SK-N-SH (cell line): Measurements from ENCODE around the gene RAPGEF6. TPM values are rescaled to one million over a fixed set of nuclear protein-coding genes. Genes with fewer than 3 reads are reported as not detected.

ENCODE experiments used
- CTCF ChIA-PET: fragments of 300-600, 350-600 bp; formaldehyde crosslinking; extraction: SDS; loops from one replicate; lab custom pipeline; 2021; lab: Yijun Ruan, JAX
- POLR2A ChIA-PET: fragments of 350-600 bp; sonication (Branson Sonifier 250); formaldehyde crosslinking; extraction: SDS; loops from one replicate; lab custom pipeline; 2020; ENCODE audit warnings: antibody characterized with exemption, inconsistent platforms; lab: Yijun Ruan, JAX
- DNase-seq: peaks from one replicate; pipeline ENCODE4 v3.0.0; 2012
- H2AFZ ChIP-seq: fragments of 200-600 bp; sonication (generic); 2 replicates; pipeline ENCODE4 v1.8.1; 2016; ENCODE audit warnings: antibody characterized with exemption, mild to moderate bottlenecking, low read depth
- H3F3A ChIP-seq: fragments of 200-600 bp; sonication (generic); replicated peaks from 2 replicates; pipeline ENCODE3; 2016; ENCODE audit warnings: antibody characterized with exemption, mild to moderate bottlenecking; ENCODE audit not compliant: insufficient read depth
- H3K27ac ChIP-seq, 2 experiments: fragments of 200-500 bp in 1 of 2; fragments of 200-600 bp in 1 of 2; sonication (Bioruptor generic) in 1 of 2; sonication (generic), shearing (Covaris generic) in 1 of 2; 2 replicates each; pipeline versions ENCODE4 v1.5.1 to v1.6.1; 2014 to 2016; ENCODE audit warnings: low read depth in 2 of 2, inconsistent platforms in 1 of 2, low read length in 1 of 2, mild to moderate bottlenecking in 1 of 2, mixed read lengths in 1 of 2
- H3K27me3 ChIP-seq: fragments of 200-600 bp; sonication (generic), shearing (Covaris generic); 2 replicates; pipeline ENCODE4 v1.6.1; 2016; ENCODE audit warnings: mixed run types; ENCODE audit not compliant: insufficient read depth
- H3K36me3 ChIP-seq, 2 experiments: fragments of 200-500 bp in 1 of 2; fragments of 200-600 bp in 1 of 2; sonication (Bioruptor generic) in 1 of 2; sonication (generic) in 1 of 2; replicated peaks in 1 of 2; 2 replicates each; pipeline versions ENCODE3 to v1.5.1; 2014 to 2016; ENCODE audit warnings: low read length in 1 of 2, mild to moderate bottlenecking in 1 of 2; ENCODE audit not compliant: insufficient read depth in 2 of 2, control insufficient read depth in 1 of 2
- H3K4me1 ChIP-seq, 2 experiments: fragments of 200-500 bp in 1 of 2; fragments of 200-600 bp in 1 of 2; sonication (Bioruptor generic) in 1 of 2; sonication (generic), shearing (Covaris generic) in 1 of 2; 2 replicates each; pipeline versions ENCODE4 v1.5.1 to v1.6.1; 2014 to 2016; ENCODE audit warnings: low read depth in 1 of 2, low read length in 1 of 2, mixed run types in 1 of 2; ENCODE audit not compliant: insufficient read depth in 2 of 2, control insufficient read depth in 1 of 2
- H3K4me2 ChIP-seq: fragments of 200-600 bp; sonication (generic), shearing (Covaris generic); 2 replicates; pipeline ENCODE4 v1.6.1; 2017; ENCODE audit warnings: mixed run types
- H3K4me3 ChIP-seq, 2 experiments: fragments of 200-500 bp in 1 of 2; fragments of 200-600 bp in 1 of 2; sonication (Bioruptor generic) in 1 of 2; sonication (generic), shearing (Covaris generic) in 1 of 2; 2 replicates each; pipeline versions ENCODE4 v1.5.1 to v1.8.1; 2014 to 2016; ENCODE audit warnings: low read depth in 2 of 2, inconsistent platforms in 1 of 2, low read length in 1 of 2, mild to moderate bottlenecking in 1 of 2, mixed read lengths in 1 of 2, moderate library complexity in 1 of 2
- H3K79me2 ChIP-seq: fragments of 200-600 bp; sonication (generic); 2 replicates; pipeline ENCODE4 v1.8.1; 2017; ENCODE audit warnings: mild to moderate bottlenecking; ENCODE audit not compliant: insufficient read depth
- H3K9ac ChIP-seq: fragments of 200-600 bp; sonication (generic); 2 replicates; pipeline ENCODE4 v1.6.1; 2017; ENCODE audit warnings: mixed run types
- H3K9me2 ChIP-seq: fragments of 200-600 bp; sonication (generic); 2 replicates; pipeline ENCODE4 v1.6.1; 2017; ENCODE audit warnings: mixed run types
- H3K9me3 ChIP-seq: fragments of 200-600 bp; sonication (generic); 2 replicates; pipeline ENCODE4 v1.6.1; 2017; ENCODE audit warnings: mixed run types, mild to moderate bottlenecking, moderate library complexity
- H4K20me1 ChIP-seq: fragments of 200-600 bp; sonication (generic); 2 replicates; pipeline ENCODE4 v1.6.1; 2017; ENCODE audit warnings: mild to moderate bottlenecking, mixed run types; ENCODE audit not compliant: insufficient read depth
- CHD2 ChIP-seq: fragments of 150-350 bp; IDR thresholded peaks from 2 replicates; pipeline ENCODE4 v1.6.1; 2018; ENCODE audit warnings: low read length; ENCODE audit not compliant: partially characterized antibody
- ELF1 ChIP-seq: IDR thresholded peaks from 2 replicates; pipeline ENCODE4 v1.4.0; 2012
- EZH2phosphoT487 ChIP-seq: fragments of 200-600 bp; sonication (generic); IDR thresholded peaks from 2 replicates; pipeline ENCODE4 v1.6.1; 2017; ENCODE audit warnings: low read depth, mixed run types, mild to moderate bottlenecking, antibody characterized with exemption, moderate library complexity, borderline replicate concordance
- FOSL2 ChIP-seq: IDR thresholded peaks from 2 replicates; pipeline ENCODE4 v1.4.0; 2012; ENCODE audit warnings: low read depth, mild to moderate bottlenecking, moderate library complexity, borderline replicate concordance
- FOXJ3 ChIP-seq: sonication (generic); formaldehyde crosslinking; IDR thresholded peaks from 2 replicates; pipeline ENCODE4 v1.5.1; 2020; ENCODE audit warnings: mild to moderate bottlenecking, missing genetic modification reagents
- GATA2 ChIP-seq: sonication (generic); formaldehyde crosslinking; IDR thresholded peaks from 2 replicates; pipeline ENCODE4 v1.5.0; 2020; ENCODE audit warnings: mild to moderate bottlenecking, missing genetic modification reagents
- MEF2A ChIP-seq: IDR thresholded peaks from 2 replicates; pipeline ENCODE4 v1.4.0; 2012; ENCODE audit warnings: low read depth, borderline replicate concordance
- NRF1 ChIP-seq: IDR thresholded peaks from 2 replicates; pipeline ENCODE4 v1.6.1; 2012; ENCODE audit warnings: low read depth, mild to moderate bottlenecking, low read length
- RFX5 ChIP-seq: IDR thresholded peaks from 2 replicates; pipeline ENCODE4 v1.6.1; 2012; ENCODE audit warnings: mild to moderate bottlenecking, improper control_type of control experiment, low read length
- RXRA ChIP-seq: IDR thresholded peaks from 2 replicates; pipeline ENCODE4 v1.4.0; 2012; ENCODE audit warnings: low read depth, mild to moderate bottlenecking, borderline replicate concordance
- TCF12 ChIP-seq: IDR thresholded peaks from 2 replicates; pipeline ENCODE4 v1.4.0; 2012
- TEAD4 ChIP-seq: IDR thresholded peaks from 2 replicates; pipeline ENCODE4 v1.4.0; 2012; ENCODE audit warnings: mild to moderate bottlenecking, borderline replicate concordance; ENCODE audit not compliant: insufficient read depth
- USF2 ChIP-seq: fragments of 150-350 bp; IDR thresholded peaks from 2 replicates; pipeline ENCODE4 v1.6.1; 2017; ENCODE audit warnings: antibody characterized with exemption, low read length, low read depth, borderline replicate concordance
- WGBS: methylation state at CpG from one replicate; pipeline ENCODE4 v1.1.6; 2017; ENCODE audit warnings: low lambda C conversion rate; 5-methylcytosine and 5-hydroxymethylcytosine counted together
- polyA plus RNA-seq, 3 experiments: library from polyadenylated mRNA; depleted of rRNA; stranded (reverse); fragments of >200 nt; gene quantifications; 2 replicates each; pipeline ENCODE4 v1.2.3, GENCODE V29; 2012
- TF ChIP-seq, protein P1 (sequence below): fragments of 200-600 bp; sonication (generic); IDR thresholded peaks from 2 replicates; pipeline ENCODE4 v1.6.1; 2017; ENCODE audit warnings: antibody characterized with exemption, mild to moderate bottlenecking, moderate library complexity

The RAPGEF6 gene
- polyA plus RNA-seq, 1 of the 3 experiments (the other 2 are of a cell fraction): 2.9 TPM

GRCh38 chr5:131644822-131645221 lies 9.8 kb upstream of the RAPGEF6 start:
- WGBS: 95% methylated on average over 7 of the region's 7 CpGs
- H3K9ac ChIP-seq: no peak overlapping the region
- no peaks in the 10 kb centered on the region for H3K9me2 ChIP-seq
- TF ChIP-seq CHD2: no peak
- TF ChIP-seq GATA2: no peak
- TF ChIP-seq USF2: no peak
- TF ChIP-seq, protein P1, sequence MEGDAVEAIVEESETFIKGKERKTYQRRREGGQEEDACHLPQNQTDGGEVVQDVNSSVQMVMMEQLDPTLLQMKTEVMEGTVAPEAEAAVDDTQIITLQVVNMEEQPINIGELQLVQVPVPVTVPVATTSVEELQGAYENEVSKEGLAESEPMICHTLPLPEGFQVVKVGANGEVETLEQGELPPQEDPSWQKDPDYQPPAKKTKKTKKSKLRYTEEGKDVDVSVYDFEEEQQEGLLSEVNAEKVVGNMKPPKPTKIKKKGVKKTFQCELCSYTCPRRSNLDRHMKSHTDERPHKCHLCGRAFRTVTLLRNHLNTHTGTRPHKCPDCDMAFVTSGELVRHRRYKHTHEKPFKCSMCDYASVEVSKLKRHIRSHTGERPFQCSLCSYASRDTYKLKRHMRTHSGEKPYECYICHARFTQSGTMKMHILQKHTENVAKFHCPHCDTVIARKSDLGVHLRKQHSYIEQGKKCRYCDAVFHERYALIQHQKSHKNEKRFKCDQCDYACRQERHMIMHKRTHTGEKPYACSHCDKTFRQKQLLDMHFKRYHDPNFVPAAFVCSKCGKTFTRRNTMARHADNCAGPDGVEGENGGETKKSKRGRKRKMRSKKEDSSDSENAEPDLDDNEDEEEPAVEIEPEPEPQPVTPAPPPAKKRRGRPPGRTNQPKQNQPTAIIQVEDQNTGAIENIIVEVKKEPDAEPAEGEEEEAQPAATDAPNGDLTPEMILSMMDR: no peak
- TF ChIP-seq NRF1: no peak
- no peak for TF ChIP-seq FOSL2
- no peaks in the 10 kb centered on the region for H3K27me3 ChIP-seq
- DNase-seq: no peak
- H3K9me3 ChIP-seq: no peaks in the 10 kb centered on the region
- H3K4me2 ChIP-seq: no peak overlapping the region
- H3K79me2 ChIP-seq: no peaks in the 10 kb centered on the region
- H3F3A ChIP-seq: peaks cover 29% of the 10 kb centered on the region
- H3K36me3 ChIP-seq: peaks cover 37 to 53% of the 10 kb centered on the region in 2 experiments
- H3K4me1 ChIP-seq: no peaks in the 10 kb centered on the region
- H4K20me1 ChIP-seq: no peaks in the 10 kb centered on the region
- CTCF ChIA-PET: interaction anchor here (0.9 to 1.5 kb wide), 2 partner anchors 23 to 55 kb away, joined by 3 to 4 read pairs; no protein-coding TSS in a partner anchor
- H2AFZ ChIP-seq: no peak overlapping the region
- H3K4me3 ChIP-seq: no peak overlapping the region
- no peak overlapping the region; a peak in 1 of 4 replicates for H3K27ac ChIP-seq
- POLR2A ChIA-PET: interaction anchor here (1.1 kb wide), 1 partner anchor 9 kb away, joined by 3 read pairs; no protein-coding TSS in a partner anchor

DNA sequence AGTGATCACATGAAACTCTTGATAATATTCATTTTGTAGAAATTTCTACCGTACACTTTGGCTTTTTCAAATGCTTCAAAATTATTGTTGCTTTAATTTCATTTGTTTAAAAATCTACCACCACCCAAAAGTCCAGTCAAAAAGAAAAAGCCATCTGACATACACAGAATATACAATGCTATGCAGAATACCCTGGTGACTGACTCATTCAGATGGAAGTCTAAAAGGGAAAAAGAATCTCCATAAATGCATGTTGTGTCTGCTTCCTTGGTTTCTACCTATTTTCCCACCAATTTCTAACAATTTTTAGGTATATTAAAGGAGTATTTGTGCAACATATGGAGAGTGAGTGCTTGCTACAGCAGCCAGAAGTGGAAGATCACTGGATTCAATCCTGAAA lies 9.3 kb upstream of the RAPGEF6 start:
- H3K4me2 ChIP-seq: no peak overlapping the region
- DNase-seq: no peak
- no peaks in the 10 kb centered on the region for H4K20me1 ChIP-seq
- ChIA-PET POLR2A (interaction anchor here (1.1 kb wide), 1 partner anchor 9 kb away, joined by 3 read pairs; no protein-coding TSS in a partner anchor), CTCF (interaction anchor here (1.5 kb wide), 1 partner anchor 55 kb away, joined by 4 read pairs; no protein-coding TSS in a partner anchor)
- peaks cover 34 to 49% of the 10 kb centered on the region in 2 experiments for H3K36me3 ChIP-seq
- no peaks in the 10 kb centered on the region for H3K4me1 ChIP-seq
- H3K27me3 ChIP-seq: no peaks in the 10 kb centered on the region
- H3K4me3 ChIP-seq: no peak overlapping the region
- H2AFZ ChIP-seq: no peak overlapping the region
- no peak overlapping the region for H3K9ac ChIP-seq
- TF ChIP-seq TCF12 (no peak), RFX5 (no peak), FOSL2 (no peak), ELF1 (no peak), TEAD4 (no peak), CHD2 (no peak), FOXJ3 (CRISPR knock-in tag) (no peak), MEF2A (no peak), EZH2phosphoT487 (no peak), RXRA (no peak)
- H3F3A ChIP-seq: peaks cover 29% of the 10 kb centered on the region
- H3K79me2 ChIP-seq: no peaks in the 10 kb centered on the region
- no peak overlapping the region; a peak in 1 of 4 replicates for H3K27ac ChIP-seq
- H3K9me2 ChIP-seq: no peaks in the 10 kb centered on the region
- H3K9me3 ChIP-seq: no peaks in the 10 kb centered on the region
- 94% methylated on average over 1 of the region's 1 CpG for WGBS
